ENCODE results near the gene CCDC83.
A peak's percentile ranks its signal among the peaks of the same experiment; 100 is the strongest.
"Not testable (repeated sequence)": the region's sequence is repeated elsewhere in the genome, so short reads cannot be mapped to it uniquely, and the experiment has no call there.

The CCDC83 gene

GRCh38 chr11:85847436-85847835 is 7.7 kb upstream of the CCDC83 start:
- DNase-seq (ENCODE audit: extremely low read depth, insufficient read length): no peak
- Histone ChIP-seq H3K4me3 (replicated peaks; ENCODE audit: low read depth, low read length) (no peak overlapping the region), H3K36me3 (ENCODE audit: control insufficient read depth, insufficient read depth, low read length) (no peaks in the 10 kb centered on the region), H3K27me3 (replicated peaks; ENCODE audit: control insufficient read depth, insufficient read depth, low read length) (no peaks in the 10 kb centered on the region)
- no peak for TF ChIP-seq CTCF (IDR thresholded peaks at IDR 0.05; ENCODE audit: insufficient read depth, low read length, poor library complexity, severe bottlenecking)

DNA sequence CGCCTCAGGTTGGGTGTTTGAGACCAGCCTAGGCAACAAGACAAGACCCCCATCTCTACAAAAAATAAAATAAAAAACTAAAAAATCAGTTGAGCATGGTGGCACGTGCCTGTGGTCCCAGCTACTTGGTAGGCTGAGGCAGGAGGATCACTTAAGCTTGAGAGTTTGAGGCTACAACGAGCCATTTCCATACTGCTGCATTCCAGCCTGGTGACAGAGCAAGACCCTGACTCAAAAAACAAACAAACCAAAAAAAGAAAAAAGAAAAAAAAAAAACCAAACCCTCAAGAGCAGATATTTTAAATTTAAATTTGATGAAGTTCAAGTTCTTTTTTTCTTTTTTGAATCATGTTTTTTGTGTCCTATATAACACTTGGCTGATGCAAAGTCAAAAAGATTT is 7.2 kb upstream of the CCDC83 start:
- Histone ChIP-seq H3K27me3 (replicated peaks; ENCODE audit: control insufficient read depth, insufficient read depth, low read length) (no peaks in the 10 kb centered on the region), H3K4me3 (replicated peaks; ENCODE audit: low read depth, low read length) (no peak overlapping the region), H3K36me3 (ENCODE audit: control insufficient read depth, insufficient read depth, low read length) (no peaks in the 10 kb centered on the region)
- no peak for TF ChIP-seq CTCF (IDR thresholded peaks at IDR 0.05; ENCODE audit: insufficient read depth, low read length, poor library complexity, severe bottlenecking)
- no peak for DNase-seq (ENCODE audit: extremely low read depth, insufficient read length)

DNA sequence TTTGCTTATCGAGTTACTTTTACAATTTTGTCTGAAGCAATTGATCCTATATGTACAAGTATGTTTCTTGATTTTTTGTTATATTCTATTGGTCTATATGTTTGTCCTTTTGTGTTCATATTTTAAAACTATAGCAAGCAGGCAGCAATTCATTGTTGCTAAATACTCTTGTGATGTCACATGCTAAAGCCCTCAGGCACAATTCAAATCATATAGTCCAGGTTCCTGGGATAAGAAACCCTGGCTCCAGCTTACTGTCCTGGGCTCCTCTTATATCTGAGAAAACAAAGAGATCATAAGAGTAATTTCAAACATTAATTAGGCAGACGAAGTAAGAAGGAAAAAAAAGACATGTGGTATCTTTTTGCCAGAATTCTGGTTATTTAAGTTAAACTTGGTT is 6.6 kb upstream of the CCDC83 start:
- Histone ChIP-seq H3K36me3 (ENCODE audit: control insufficient read depth, insufficient read depth, low read length) (no peaks in the 10 kb centered on the region), H3K4me3 (replicated peaks; ENCODE audit: low read depth, low read length) (no peak overlapping the region), H3K27me3 (replicated peaks; ENCODE audit: control insufficient read depth, insufficient read depth, low read length) (no peaks in the 10 kb centered on the region)
- TF ChIP-seq CTCF (IDR thresholded peaks at IDR 0.05; ENCODE audit: insufficient read depth, low read length, poor library complexity, severe bottlenecking): no peak
- no peak for DNase-seq (ENCODE audit: extremely low read depth, insufficient read length)

GRCh38 chr11:85852754-85853153 is 2.4 kb upstream of the CCDC83 start:
- H3K36me3 ChIP-seq (ENCODE audit: control insufficient read depth, insufficient read depth, low read length); H3K27me3 ChIP-seq (replicated peaks; ENCODE audit: control insufficient read depth, insufficient read depth, low read length); H3K4me3 ChIP-seq (replicated peaks; ENCODE audit: low read depth, low read length); DNase-seq (ENCODE audit: extremely low read depth, insufficient read length): not testable (repeated sequence)

DNA sequence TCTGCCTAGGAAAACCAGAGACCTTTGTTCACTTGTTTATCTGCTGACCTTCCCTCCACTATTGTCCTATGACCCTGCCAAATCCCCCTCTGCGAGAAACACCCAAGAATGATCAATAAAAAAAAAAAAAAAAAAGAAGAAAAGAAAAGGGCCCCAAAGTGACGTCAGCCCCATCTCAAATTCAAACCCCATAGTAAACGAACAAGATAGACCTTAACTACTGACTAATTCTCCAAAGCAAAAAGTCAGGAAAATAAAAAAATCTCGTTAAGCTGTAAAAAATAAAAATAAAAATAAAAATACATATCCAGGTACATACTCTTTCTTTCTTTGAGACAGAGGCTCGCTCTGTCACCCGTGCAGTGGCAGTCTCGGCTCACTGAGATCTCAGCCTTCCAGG is 1.6 kb upstream of the CCDC83 start:
- not testable (repeated sequence) for DNase-seq (ENCODE audit: extremely low read depth, insufficient read length); H3K4me3 ChIP-seq (replicated peaks; ENCODE audit: low read depth, low read length); H3K27me3 ChIP-seq (replicated peaks; ENCODE audit: control insufficient read depth, insufficient read depth, low read length); H3K36me3 ChIP-seq (ENCODE audit: control insufficient read depth, insufficient read depth, low read length)

GRCh38 chr11:85854212-85854556 is 999 bp upstream of the CCDC83 start:
- Histone ChIP-seq H3K27me3 (replicated peaks; ENCODE audit: control insufficient read depth, insufficient read depth, low read length) (no peaks in the 10 kb centered on the region), H3K36me3 (ENCODE audit: control insufficient read depth, insufficient read depth, low read length) (no peaks in the 10 kb centered on the region), H3K4me3 (replicated peaks; ENCODE audit: low read depth, low read length) (peak overlapping the region; percentile 62)
- no peak for DNase-seq (ENCODE audit: extremely low read depth, insufficient read length)
- no peak for TF ChIP-seq CTCF (IDR thresholded peaks at IDR 0.05; ENCODE audit: insufficient read depth, low read length, poor library complexity, severe bottlenecking)

DNA sequence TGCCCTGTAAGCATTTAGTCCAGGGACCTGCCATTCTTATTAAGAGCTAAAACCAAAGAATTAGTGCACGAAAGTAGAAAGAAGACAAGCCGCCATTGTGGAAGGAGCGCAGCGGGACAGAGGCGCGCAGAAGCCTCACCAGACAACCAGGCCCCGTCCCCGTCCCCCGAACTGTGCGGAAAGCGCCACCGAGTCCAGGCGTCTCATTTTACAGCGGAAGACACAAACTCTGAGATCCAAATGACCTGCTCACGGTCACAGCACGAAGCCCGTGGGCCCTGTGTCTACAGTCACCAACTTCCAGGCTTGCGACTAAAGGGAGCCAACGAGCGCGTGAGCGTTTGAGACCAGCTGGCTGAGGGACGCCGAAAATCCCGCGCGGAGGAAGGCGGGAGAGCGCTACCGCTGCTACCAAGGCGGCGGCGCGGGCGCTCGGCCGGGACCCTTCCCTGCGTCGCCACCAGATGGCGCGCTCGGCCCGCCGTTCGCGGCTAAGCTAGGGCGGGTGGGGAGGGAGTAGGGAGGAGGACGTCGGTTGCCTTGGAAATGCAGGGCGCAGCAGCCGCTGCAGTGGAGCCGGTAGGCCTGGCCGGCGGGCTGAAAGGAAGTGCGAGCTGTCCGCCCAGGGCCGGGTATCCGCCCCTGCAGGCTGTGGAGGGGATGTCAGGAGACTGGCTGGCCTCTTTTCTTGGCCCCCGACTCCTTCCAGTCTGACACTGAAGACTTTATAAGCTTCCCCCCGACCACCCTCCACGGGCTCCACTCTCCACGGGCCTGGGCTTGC is 434 bp upstream of the CCDC83 start:
- Histone ChIP-seq H3K27me3 (replicated peaks; ENCODE audit: control insufficient read depth, insufficient read depth, low read length) (no peaks in the 10 kb centered on the region), H3K4me3 (replicated peaks; ENCODE audit: low read depth, low read length) (peak overlapping the region; percentile 62)
- TF ChIP-seq CTCF (IDR thresholded peaks at IDR 0.05; ENCODE audit: insufficient read depth, low read length, poor library complexity, severe bottlenecking): peak; percentile 76

More for the DNA sequence above, 434 bp upstream of the CCDC83 start:
- peak; percentile 92 for DNase-seq (ENCODE audit: extremely low read depth, insufficient read length)
- H3K36me3 ChIP-seq (ENCODE audit: control insufficient read depth, insufficient read depth, low read length): no peaks in the 10 kb centered on the region
